Measurements from ENCODE around the gene SYMPK.

Gene SYMPK

DNA sequence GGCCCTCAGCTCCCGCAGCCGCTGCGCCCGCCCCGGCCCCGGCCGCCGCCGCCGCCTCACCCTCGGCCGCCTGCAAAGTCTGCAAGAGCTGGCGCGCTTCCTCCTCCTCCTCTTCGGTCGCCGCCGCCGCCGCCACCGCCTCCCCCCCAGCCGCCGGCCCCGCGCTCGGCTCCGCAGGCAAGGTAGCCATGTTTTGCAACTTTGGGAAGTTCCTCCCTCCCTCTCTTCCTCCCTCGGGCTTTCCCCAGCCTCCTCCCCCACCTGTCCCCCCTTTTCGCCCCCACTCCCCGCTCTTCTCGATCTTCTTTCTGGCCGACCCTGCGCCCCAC lies 94.3 kb downstream of the SYMPK start:
- H3K4me1 Mint-ChIP-seq, result peaks cover 42% of the 10 kb centered on the region
- H3K9me3 Mint-ChIP-seq, result no peaks in the 10 kb centered on the region
- H3K27me3 Mint-ChIP-seq, result peaks cover 33% of the 10 kb centered on the region
- no peak for ATAC-seq
- H3K36me3 Mint-ChIP-seq, result no peaks in the 10 kb centered on the region
- H3K27ac Mint-ChIP-seq, result peak overlapping the region; percentile 79
- peak overlapping the region; percentile 85 for H3K4me3 Mint-ChIP-seq

GRCh38 chr19:45767881-45768654 lies 94.9 kb downstream of the SYMPK start:
- no peaks in the 10 kb centered on the region for H3K36me3 Mint-ChIP-seq
- H3K4me3 Mint-ChIP-seq, result peak overlapping the region; percentile 73
- ATAC-seq, result no peak
- H3K4me1 Mint-ChIP-seq, result peaks cover 42% of the 10 kb centered on the region
- H3K27ac Mint-ChIP-seq, result peak overlapping the region; percentile 79
- H3K27me3 Mint-ChIP-seq, result peaks cover 33% of the 10 kb centered on the region
- H3K9me3 Mint-ChIP-seq, result no peaks in the 10 kb centered on the region

DNA sequence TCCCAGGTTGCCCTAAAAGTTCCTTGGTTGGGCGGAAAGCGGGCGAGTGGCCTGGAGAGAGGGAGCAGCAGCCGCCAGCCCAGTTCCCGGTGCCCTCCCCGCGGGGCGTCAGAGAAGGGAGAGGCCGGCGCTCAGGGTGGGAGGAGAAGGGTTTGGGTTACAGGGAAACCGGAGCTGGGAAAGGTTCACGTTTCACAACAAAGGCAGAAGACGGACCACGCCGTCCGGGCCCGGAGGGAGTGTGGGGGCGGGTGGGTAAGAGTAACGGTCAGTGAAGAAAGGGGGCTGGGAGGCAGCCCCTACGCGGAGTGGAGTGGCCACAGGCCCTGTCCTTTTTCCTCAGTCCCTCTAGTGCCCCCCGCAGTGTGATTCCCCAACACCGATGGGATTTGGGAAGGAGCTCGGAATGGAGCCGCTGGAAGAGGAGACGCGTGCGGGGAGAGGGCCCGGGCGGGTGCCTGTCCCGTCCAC lies 95.5 kb downstream of the SYMPK start:
- H3K4me3 Mint-ChIP-seq, result peak overlapping the region; percentile 73
- no peak for ATAC-seq
- H3K36me3 Mint-ChIP-seq, result no peaks in the 10 kb centered on the region
- no peak overlapping the region for H3K27ac Mint-ChIP-seq
- peaks cover 40% of the 10 kb centered on the region for H3K4me1 Mint-ChIP-seq
- H3K9me3 Mint-ChIP-seq, result no peaks in the 10 kb centered on the region
- H3K27me3 Mint-ChIP-seq, result peaks cover 33% of the 10 kb centered on the region

GRCh38 chr19:45766869-45767346 lies 96.0 kb downstream of the SYMPK start:
- ATAC-seq, result no peak
- Mint-ChIP-seq H3K4me1 (peaks cover 34% of the 10 kb centered on the region), H3K4me3 (peak overlapping the region; percentile 73), H3K9me3 (no peaks in the 10 kb centered on the region), H3K27me3 (peaks cover 33% of the 10 kb centered on the region), H3K27ac (no peak overlapping the region), H3K36me3 (no peaks in the 10 kb centered on the region)

GRCh38 chr19:45766296-45766868 lies 96.6 kb downstream of the SYMPK start:
- no peak for ATAC-seq
- H3K4me3 Mint-ChIP-seq, result no peak overlapping the region
- H3K27me3 Mint-ChIP-seq, result peaks cover 33% of the 10 kb centered on the region
- H3K4me1 Mint-ChIP-seq, result peaks cover 34% of the 10 kb centered on the region
- no peaks in the 10 kb centered on the region for H3K9me3 Mint-ChIP-seq
- no peaks in the 10 kb centered on the region for H3K36me3 Mint-ChIP-seq
- no peak overlapping the region for H3K27ac Mint-ChIP-seq

GRCh38 chr19:45765702-45766295 lies 97.1 kb downstream of the SYMPK start:
- Mint-ChIP-seq H3K27ac (no peak overlapping the region), H3K9me3 (no peaks in the 10 kb centered on the region), H3K27me3 (peaks cover 33% of the 10 kb centered on the region), H3K4me1 (peaks cover 30% of the 10 kb centered on the region), H3K4me3 (no peak overlapping the region), H3K36me3 (no peaks in the 10 kb centered on the region)
- no peak for ATAC-seq

Measured in stimulated activated memory B cell treated with anti-CD40 and anti-IgM and Interleukin-4, amounts not matched to agents 10 μg/mL and 1 μg/mL and 100 μg/mL, for 72 hours (primary cell).